Measurements from ENCODE around the gene HRH1. TPM values are rescaled to one million over a fixed set of nuclear protein-coding genes. Genes with fewer than 3 reads are reported as not detected.

Gene HRH1
- total and polyA plus RNA-seq, 12 donors: 0.24 to 6.5 (median 2.2) TPM

DNA sequence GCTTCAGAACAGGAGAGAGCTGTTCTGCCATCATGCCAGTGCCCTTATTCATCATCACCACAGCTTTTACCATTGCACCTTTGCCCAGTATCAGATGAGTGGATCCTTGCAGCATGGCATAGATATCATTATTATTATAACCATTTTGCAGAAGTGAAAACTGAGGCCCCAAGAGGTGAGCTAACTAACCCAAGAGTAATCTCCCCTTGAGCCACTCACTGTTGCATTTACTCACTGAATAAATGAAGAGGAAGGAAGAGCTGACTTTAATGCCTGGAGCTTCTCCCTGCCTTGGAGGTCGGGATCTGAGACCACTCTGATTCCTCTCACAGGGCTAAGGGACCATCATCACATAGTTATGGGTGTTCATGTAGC lies 32.0 kb downstream of the HRH1 start:
- DNase-seq: no peak
- no peaks in the 10 kb centered on the region for H3K36me3 ChIP-seq (replicated peaks in 1 of 2)
- H3K4me1 ChIP-seq (replicated peaks in 1 of 2): no peaks in the 10 kb centered on the region
- no peak overlapping the region for H3K4me3 ChIP-seq
- TF ChIP-seq, protein P1, sequence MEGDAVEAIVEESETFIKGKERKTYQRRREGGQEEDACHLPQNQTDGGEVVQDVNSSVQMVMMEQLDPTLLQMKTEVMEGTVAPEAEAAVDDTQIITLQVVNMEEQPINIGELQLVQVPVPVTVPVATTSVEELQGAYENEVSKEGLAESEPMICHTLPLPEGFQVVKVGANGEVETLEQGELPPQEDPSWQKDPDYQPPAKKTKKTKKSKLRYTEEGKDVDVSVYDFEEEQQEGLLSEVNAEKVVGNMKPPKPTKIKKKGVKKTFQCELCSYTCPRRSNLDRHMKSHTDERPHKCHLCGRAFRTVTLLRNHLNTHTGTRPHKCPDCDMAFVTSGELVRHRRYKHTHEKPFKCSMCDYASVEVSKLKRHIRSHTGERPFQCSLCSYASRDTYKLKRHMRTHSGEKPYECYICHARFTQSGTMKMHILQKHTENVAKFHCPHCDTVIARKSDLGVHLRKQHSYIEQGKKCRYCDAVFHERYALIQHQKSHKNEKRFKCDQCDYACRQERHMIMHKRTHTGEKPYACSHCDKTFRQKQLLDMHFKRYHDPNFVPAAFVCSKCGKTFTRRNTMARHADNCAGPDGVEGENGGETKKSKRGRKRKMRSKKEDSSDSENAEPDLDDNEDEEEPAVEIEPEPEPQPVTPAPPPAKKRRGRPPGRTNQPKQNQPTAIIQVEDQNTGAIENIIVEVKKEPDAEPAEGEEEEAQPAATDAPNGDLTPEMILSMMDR (IDR thresholded peaks at IDR 0.05): no peak
- TF ChIP-seq POLR2A (IDR thresholded peaks at IDR 0.05): no peak
- WGBS, 4 donors: 47 to 57% (median 51%) methylated on average over 1 of the region's 1 CpG
- H3K9me3 ChIP-seq (replicated peaks in 1 of 3): no peaks in the 10 kb centered on the region
- peaks cover 5% of the 10 kb centered on the region for H3K27me3 ChIP-seq
- peak overlapping the region in 1 of 5 donors; percentile 74 for H3K27ac ChIP-seq
- intact Hi-C loops (cut with DNase I): no loop called here

DNA sequence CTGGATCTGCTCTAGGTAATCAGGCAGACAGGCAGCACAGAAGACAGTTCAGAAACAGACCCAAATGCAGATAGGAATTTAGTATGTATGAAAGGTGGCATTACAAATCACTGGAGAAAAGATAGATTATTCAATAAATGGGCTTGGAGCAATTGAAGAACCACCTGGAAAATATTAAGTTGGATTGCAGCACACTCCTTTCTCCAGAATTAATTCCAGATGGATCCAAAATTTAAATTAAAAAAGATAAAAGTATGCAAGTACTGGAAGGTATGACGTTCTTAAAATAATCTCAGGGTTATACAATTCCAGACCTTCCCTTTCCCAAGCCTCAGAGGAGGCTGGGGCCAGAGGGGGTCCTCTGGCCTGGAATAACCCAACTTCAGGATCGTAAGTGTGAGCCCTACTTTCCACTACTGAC lies 32.5 kb downstream of the HRH1 start:
- 42 to 57% (median 53%) methylated on average over 2 of the region's 2 CpGs for WGBS, 4 donors
- Histone ChIP-seq H3K9me3 (replicated peaks in 1 of 3) (no peaks in the 10 kb centered on the region), H3K4me1 (replicated peaks in 1 of 2) (no peaks in the 10 kb centered on the region), H3K36me3 (replicated peaks in 1 of 2) (no peaks in the 10 kb centered on the region), H3K27me3 (peaks cover 5% of the 10 kb centered on the region), H3K27ac (peak overlapping the region in 1 of 5 donors; percentile 74), H3K4me3 (no peak overlapping the region)
- no peak for DNase-seq
- no peak for TF ChIP-seq POLR2A (IDR thresholded peaks at IDR 0.05)
- TF ChIP-seq, protein P1 (IDR thresholded peaks at IDR 0.05): no peak
- intact Hi-C loops (cut with DNase I): no loop called here

DNA sequence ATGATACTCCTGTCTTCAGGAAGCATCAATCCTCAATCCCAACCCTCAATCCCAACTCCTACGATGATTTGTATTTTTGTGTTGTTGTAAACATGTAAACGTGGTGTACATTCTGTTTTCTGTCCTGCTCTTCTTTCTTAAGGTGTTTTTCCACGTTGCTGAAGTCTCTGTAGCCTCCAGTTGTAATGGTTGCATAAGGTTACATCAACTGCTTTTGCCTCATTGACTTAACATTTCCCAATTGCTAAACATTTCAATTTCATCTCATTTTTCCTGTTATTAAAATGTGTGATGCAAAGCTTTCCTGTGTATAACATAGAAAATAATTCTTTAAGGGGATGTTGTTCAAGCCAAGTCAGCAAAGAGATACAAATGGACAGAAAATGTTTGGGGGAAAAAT lies 33.4 kb downstream of the HRH1 start:
- DNase-seq: no peak
- no peak overlapping the region for H3K27ac ChIP-seq
- TF ChIP-seq POLR2A (IDR thresholded peaks at IDR 0.05): no peak
- TF ChIP-seq, protein P1 (IDR thresholded peaks at IDR 0.05): no peak
- H3K4me1 ChIP-seq (replicated peaks in 1 of 2): no peaks in the 10 kb centered on the region
- WGBS, 4 donors: 51 to 68% (median 62%) methylated on average over 3 of the region's 3 CpGs
- no peaks in the 10 kb centered on the region for H3K9me3 ChIP-seq (replicated peaks in 1 of 3)
- H3K4me3 ChIP-seq: no peak overlapping the region
- peaks cover 5% of the 10 kb centered on the region for H3K27me3 ChIP-seq
- no peaks in the 10 kb centered on the region for H3K36me3 ChIP-seq (replicated peaks in 1 of 2)
- intact Hi-C loops (cut with DNase I): no loop called here

DNA sequence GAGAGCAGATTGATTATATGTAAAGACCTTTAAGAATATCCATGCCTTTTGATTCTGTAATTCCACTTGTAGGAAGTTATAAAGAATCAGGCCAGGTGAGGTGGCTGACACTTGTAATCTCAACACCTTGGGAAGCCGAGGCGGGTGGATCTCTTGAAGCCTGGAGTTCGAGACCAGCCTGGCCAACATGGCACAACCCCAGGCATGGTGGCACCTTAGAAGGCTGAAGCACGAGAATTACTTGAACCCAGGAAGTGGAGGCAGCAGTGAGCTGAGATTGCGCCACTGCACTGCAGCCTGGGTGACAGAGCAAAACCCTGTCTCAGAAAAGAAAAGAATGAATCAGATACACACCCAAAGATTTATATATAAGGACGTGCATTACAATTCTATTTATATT lies 33.9 kb downstream of the HRH1 start:
- TF ChIP-seq, protein P1 (IDR thresholded peaks at IDR 0.05): no peak
- TF ChIP-seq POLR2A (IDR thresholded peaks at IDR 0.05): no peak

More for the DNA sequence above, 33.9 kb downstream of the HRH1 start:
- Histone ChIP-seq H3K27me3 (peaks cover 5% of the 10 kb centered on the region), H3K4me1 (replicated peaks in 1 of 2) (no peaks in the 10 kb centered on the region), H3K27ac (no peak overlapping the region), H3K9me3 (replicated peaks in 1 of 3) (no peaks in the 10 kb centered on the region), H3K36me3 (replicated peaks in 1 of 2) (no peaks in the 10 kb centered on the region), H3K4me3 (no peak overlapping the region)
- DNase-seq: no peak
- intact Hi-C loops (cut with DNase I): no loop called here
- WGBS, 4 donors: 72 to 83% (median 77%) methylated on average over 6 of the region's 6 CpGs

Data from adrenal gland (tissue), 12 donors.